SK-N-SH (cell line): Measurements from ENCODE around the gene TET1.

Experiments
- CTCF ChIP-seq: fragments of 200-600 bp; sonication (generic); IDR thresholded peaks from 2 replicates; pipeline ENCODE4 v1.6.1; 2017; ENCODE audit warnings: antibody characterized with exemption, mild to moderate bottlenecking, moderate library complexity
- FOSL2 ChIP-seq: IDR thresholded peaks from 2 replicates; pipeline ENCODE4 v1.4.0; 2012; ENCODE audit warnings: low read depth, mild to moderate bottlenecking, moderate library complexity, borderline replicate concordance
- JUND ChIP-seq: IDR thresholded peaks from 2 replicates; pipeline ENCODE4 v1.4.0; 2012
- MAX ChIP-seq: IDR thresholded peaks from 2 replicates; pipeline ENCODE4 v1.4.0; 2012; ENCODE audit warnings: low read depth
- PBX3 ChIP-seq: IDR thresholded peaks from 2 replicates; pipeline ENCODE4; 2012
- RAD21 ChIP-seq: IDR thresholded peaks from 2 replicates; pipeline ENCODE4 v1.6.1; 2012; ENCODE audit warnings: mild to moderate bottlenecking, low read length
- RFX5 ChIP-seq: IDR thresholded peaks from 2 replicates; pipeline ENCODE4 v1.6.1; 2012; ENCODE audit warnings: mild to moderate bottlenecking, improper control_type of control experiment, low read length
- RXRA ChIP-seq: IDR thresholded peaks from 2 replicates; pipeline ENCODE4 v1.4.0; 2012; ENCODE audit warnings: low read depth, mild to moderate bottlenecking, borderline replicate concordance
- SIN3A ChIP-seq: IDR thresholded peaks from 2 replicates; pipeline ENCODE4 v1.6.1; 2012; ENCODE audit warnings: low read depth, mild to moderate bottlenecking, low read length, moderate library complexity, borderline replicate concordance
- TEAD4 ChIP-seq: IDR thresholded peaks from 2 replicates; pipeline ENCODE4 v1.4.0; 2012; ENCODE audit warnings: mild to moderate bottlenecking, borderline replicate concordance; ENCODE audit not compliant: insufficient read depth
- USF2 ChIP-seq: fragments of 150-350 bp; IDR thresholded peaks from 2 replicates; pipeline ENCODE4 v1.6.1; 2017; ENCODE audit warnings: antibody characterized with exemption, low read length, low read depth, borderline replicate concordance
- YY1 ChIP-seq: IDR thresholded peaks from 2 replicates; pipeline ENCODE4 v1.4.0; 2012; ENCODE audit warnings: low read depth, mild to moderate bottlenecking
- ZBTB33 ChIP-seq: IDR thresholded peaks from 2 replicates; pipeline ENCODE4 v1.4.0; 2012; ENCODE audit warnings: low read depth, borderline replicate concordance

GRCh38 chr10:68558478-68558877 is 1.7 kb upstream of the TET1 start:
- TF ChIP-seq FOSL2: no peak
- TF ChIP-seq CTCF: no peak
- TF ChIP-seq MAX: no peak
- no peak for TF ChIP-seq YY1
- TF ChIP-seq JUND: no peak
- TF ChIP-seq USF2: no peak
- no peak for TF ChIP-seq ZBTB33
- no peak for TF ChIP-seq TEAD4
- no peak for TF ChIP-seq RXRA
- TF ChIP-seq PBX3: no peak
- no peak for TF ChIP-seq SIN3A
- TF ChIP-seq RFX5: no peak
- no peak for TF ChIP-seq RAD21
